GM13977 (cell line): ENCODE data around the gene ZDHHC14.
"Not testable (repeated sequence)": the region's sequence is repeated elsewhere in the genome, so short reads cannot be mapped to it uniquely, and the experiment has no call there.

ENCODE experiments used
- DNase-seq: peaks from one replicate; pipeline ENCODE4 v3.0.0; 2012; ENCODE audit warnings: low spot score
- in situ Hi-C: fragments of 300-500 bp; cut with MboI; formaldehyde crosslinking; loops from one replicate; pipeline ENCODE4 v1.12.0; 2022; ENCODE audit warnings: low sequenced_read_pairs, low pct_unique_long_range_greater_than_20kb, mixed read lengths, inconsistent platforms; ENCODE audit not compliant: unreplicated experiment
- TF ChIP-seq, protein P1 (sequence below): IDR thresholded peaks from 2 replicates; pipeline ENCODE4 v1.5.1; 2012; ENCODE audit warnings: mild to moderate bottlenecking, control low read depth; ENCODE audit not compliant: insufficient read depth; ENCODE audit errors: extremely low read depth, missing control alignments

ZDHHC14 gene

GRCh38 chr6:157584036-157584435, 203.0 kb downstream of the ZDHHC14 start:
- in situ Hi-C loops, result no loop called here
- DNase-seq, result no peak
- TF ChIP-seq, protein P1, sequence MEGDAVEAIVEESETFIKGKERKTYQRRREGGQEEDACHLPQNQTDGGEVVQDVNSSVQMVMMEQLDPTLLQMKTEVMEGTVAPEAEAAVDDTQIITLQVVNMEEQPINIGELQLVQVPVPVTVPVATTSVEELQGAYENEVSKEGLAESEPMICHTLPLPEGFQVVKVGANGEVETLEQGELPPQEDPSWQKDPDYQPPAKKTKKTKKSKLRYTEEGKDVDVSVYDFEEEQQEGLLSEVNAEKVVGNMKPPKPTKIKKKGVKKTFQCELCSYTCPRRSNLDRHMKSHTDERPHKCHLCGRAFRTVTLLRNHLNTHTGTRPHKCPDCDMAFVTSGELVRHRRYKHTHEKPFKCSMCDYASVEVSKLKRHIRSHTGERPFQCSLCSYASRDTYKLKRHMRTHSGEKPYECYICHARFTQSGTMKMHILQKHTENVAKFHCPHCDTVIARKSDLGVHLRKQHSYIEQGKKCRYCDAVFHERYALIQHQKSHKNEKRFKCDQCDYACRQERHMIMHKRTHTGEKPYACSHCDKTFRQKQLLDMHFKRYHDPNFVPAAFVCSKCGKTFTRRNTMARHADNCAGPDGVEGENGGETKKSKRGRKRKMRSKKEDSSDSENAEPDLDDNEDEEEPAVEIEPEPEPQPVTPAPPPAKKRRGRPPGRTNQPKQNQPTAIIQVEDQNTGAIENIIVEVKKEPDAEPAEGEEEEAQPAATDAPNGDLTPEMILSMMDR, result no peak

- TF ChIP-seq, protein P1, result no peak
- in situ Hi-C loops, result no loop called here
- DNase-seq, result no peak
These were observed 204.5 kb downstream of the ZDHHC14 start for GRCh38 chr6:157585274-157586087.

DNA sequence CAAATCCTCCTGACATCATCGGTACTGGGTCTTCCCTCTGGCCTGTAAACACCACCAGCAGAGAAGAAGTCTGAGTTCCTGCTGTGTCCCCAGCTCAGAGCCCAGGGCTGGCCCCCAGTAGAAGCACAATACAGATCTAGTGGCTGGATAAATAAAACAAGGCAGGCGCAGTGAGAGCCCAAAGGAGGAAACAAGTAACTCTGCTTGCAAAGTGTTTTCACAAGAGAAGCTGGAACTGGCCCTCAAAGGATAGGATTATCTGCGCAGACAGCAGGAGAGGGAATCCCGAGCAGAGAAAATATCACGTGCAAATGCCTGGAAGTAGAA, 205.1 kb downstream of the ZDHHC14 start:
- in situ Hi-C loops, result no loop called here
- no peak for DNase-seq
- TF ChIP-seq, protein P1, result no peak

- DNase-seq, result no peak
- TF ChIP-seq, protein P1, result no peak
- in situ Hi-C loops, result no loop called here
These were observed 205.6 kb downstream of the ZDHHC14 start for GRCh38 chr6:157586476-157587126.

DNA sequence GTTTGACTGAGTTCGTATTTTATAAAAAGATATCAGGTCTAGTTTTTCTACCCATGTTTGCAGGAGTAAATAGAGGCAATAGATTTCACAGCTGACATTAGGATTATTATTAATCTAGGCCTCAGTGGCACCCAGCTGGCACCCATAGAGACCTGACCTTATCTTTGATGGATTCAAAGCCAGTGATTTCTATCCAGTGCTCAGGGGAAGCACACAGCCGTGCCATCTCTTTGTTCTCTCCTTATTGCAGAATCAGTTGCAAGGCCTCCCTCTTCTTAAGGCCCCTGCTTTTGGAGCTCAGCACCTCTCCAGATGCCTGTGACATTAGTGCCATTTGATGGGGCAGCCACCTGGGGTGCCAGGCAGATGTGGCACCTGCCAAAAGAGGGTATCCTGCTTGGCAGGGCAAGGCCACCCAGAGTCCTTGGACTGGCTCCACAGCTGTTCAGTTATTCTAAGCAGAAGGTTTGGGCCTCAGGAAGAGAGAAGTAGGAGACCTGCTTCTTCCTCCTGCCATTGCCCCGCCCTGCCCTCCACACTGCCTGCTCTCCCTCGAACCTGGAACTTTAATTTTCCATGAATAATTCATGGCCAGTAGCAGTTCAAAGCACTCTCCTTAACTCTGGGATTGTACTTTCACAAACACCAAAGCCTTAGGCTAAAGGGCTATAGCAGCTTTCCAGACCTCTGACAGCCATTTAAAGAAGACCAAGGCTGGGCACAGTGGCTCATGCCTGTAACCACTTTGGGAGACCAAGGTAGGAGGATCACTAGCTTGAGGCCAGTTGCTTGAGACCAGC, 206.3 kb downstream of the ZDHHC14 start:
- in situ Hi-C loops, result no loop called here
- TF ChIP-seq, protein P1, result no peak
- no peak for DNase-seq

GRCh38 chr6:157590654-157591053, 209.7 kb downstream of the ZDHHC14 start:
- DNase-seq, in situ Hi-C loops: not testable (repeated sequence)
